Chondrocyte (in vitro differentiated cells): Measurements from ENCODE around the gene CEBPG. TPM values are rescaled to one million over a fixed set of nuclear protein-coding genes. Genes with fewer than 3 reads are reported as not detected.
A peak's percentile ranks its signal among the peaks of the same experiment; 100 is the strongest.

Experiments used
- DNase-seq: peaks from one replicate; pipeline ENCODE4 v3.0.0; 2021; ENCODE audit warnings: mixed read lengths, low spot score
- H3K27ac Mint-ChIP-seq: one replicate; pipeline ENCODE4 v1.8.0; 2021; ENCODE audit warnings: mild to moderate bottlenecking, moderate library complexity, mixed read lengths; ENCODE audit not compliant: unreplicated experiment
- H3K27me3 Mint-ChIP-seq: 2 replicates; pipeline ENCODE4 v1.8.0; 2021; ENCODE audit warnings: low read depth, mixed read lengths
- H3K36me3 Mint-ChIP-seq: 2 replicates; pipeline ENCODE4 v1.8.0; 2021; ENCODE audit warnings: low read depth, mixed read lengths
- H3K4me1 Mint-ChIP-seq: 2 replicates; pipeline ENCODE4 v1.8.0; 2021; ENCODE audit warnings: low read depth, mild to moderate bottlenecking, mixed read lengths
- H3K4me3 Mint-ChIP-seq: one replicate; pipeline ENCODE4 v1.8.0; 2021; ENCODE audit warnings: mild to moderate bottlenecking, moderate library complexity, mixed read lengths; ENCODE audit not compliant: unreplicated experiment
- H3K9me3 Mint-ChIP-seq: 2 replicates; pipeline ENCODE4 v1.8.0; 2021; ENCODE audit warnings: low read depth, mixed read lengths
- total RNA-seq: library from RNA; stranded (reverse); gene quantifications from 3 replicates; pipeline ENCODE4 v1.2.1, GENCODE V29; 2021
- TF ChIP-seq, protein P1 (sequence below): fragments of 200-600 bp; sonication (generic); IDR thresholded peaks from 2 replicates; pipeline ENCODE4 v1.5.0; 2021; ENCODE audit warnings: antibody characterized with exemption, mild to moderate bottlenecking, moderate library complexity

The CEBPG gene
- total RNA-seq, 1 donor from 2014 or later: 54.4 TPM

DNA sequence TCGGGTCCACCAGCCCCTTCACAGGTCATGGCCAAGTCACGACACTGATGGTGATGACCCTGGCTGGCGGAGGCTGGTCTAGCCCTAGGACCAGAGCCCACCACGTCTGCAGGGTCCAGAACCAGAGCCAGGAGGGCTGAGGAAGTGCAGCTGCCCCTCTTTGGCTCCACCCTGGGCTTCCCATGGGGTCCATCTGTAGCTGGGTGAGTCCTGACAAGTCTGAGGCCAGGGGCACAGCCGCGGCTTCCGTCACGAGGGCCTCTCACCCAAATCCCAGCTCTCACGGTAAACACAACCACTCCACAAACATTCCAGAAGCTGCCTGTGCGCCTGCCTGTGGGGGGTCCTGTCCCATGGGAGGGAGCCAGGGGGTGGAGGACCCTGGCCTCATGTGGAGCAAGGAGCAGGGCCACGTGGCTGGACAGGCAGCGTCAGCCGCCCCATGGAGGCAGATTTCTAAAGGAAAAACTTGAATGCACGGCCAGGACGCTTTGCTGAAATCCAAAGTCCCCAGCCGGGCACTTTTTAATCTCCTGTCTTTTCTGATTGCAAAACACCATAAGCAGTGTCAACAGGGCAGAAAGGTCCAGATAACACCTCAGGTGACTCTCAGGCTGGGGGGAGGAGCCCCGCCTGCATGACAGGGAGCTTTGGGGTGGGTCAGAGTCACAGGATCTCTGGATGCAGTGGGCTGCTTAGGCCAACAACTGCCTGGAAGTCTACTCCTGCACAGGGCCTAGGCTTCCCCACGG is 29.9 kb downstream of the CEBPG start:
- Mint-ChIP-seq H3K4me1 (no peaks in the 10 kb centered on the region), H3K27ac (no peak overlapping the region), H3K36me3 (no peaks in the 10 kb centered on the region), H3K4me3 (no peak overlapping the region), H3K27me3 (no peaks in the 10 kb centered on the region), H3K9me3 (no peaks in the 10 kb centered on the region)
- TF ChIP-seq, protein P1, sequence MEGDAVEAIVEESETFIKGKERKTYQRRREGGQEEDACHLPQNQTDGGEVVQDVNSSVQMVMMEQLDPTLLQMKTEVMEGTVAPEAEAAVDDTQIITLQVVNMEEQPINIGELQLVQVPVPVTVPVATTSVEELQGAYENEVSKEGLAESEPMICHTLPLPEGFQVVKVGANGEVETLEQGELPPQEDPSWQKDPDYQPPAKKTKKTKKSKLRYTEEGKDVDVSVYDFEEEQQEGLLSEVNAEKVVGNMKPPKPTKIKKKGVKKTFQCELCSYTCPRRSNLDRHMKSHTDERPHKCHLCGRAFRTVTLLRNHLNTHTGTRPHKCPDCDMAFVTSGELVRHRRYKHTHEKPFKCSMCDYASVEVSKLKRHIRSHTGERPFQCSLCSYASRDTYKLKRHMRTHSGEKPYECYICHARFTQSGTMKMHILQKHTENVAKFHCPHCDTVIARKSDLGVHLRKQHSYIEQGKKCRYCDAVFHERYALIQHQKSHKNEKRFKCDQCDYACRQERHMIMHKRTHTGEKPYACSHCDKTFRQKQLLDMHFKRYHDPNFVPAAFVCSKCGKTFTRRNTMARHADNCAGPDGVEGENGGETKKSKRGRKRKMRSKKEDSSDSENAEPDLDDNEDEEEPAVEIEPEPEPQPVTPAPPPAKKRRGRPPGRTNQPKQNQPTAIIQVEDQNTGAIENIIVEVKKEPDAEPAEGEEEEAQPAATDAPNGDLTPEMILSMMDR: no peak
- peak; percentile 85 for DNase-seq

GRCh38 chr19:33403973-33404304 is 30.4 kb downstream of the CEBPG start:
- H3K4me3 Mint-ChIP-seq: no peak overlapping the region
- H3K27ac Mint-ChIP-seq: no peak overlapping the region
- no peaks in the 10 kb centered on the region for H3K27me3 Mint-ChIP-seq
- TF ChIP-seq, protein P1: no peak
- no peaks in the 10 kb centered on the region for H3K4me1 Mint-ChIP-seq
- peak; percentile 18 for DNase-seq
- H3K9me3 Mint-ChIP-seq: no peaks in the 10 kb centered on the region
- H3K36me3 Mint-ChIP-seq: no peaks in the 10 kb centered on the region

GRCh38 chr19:33404506-33405253 is 31.2 kb downstream of the CEBPG start:
- no peaks in the 10 kb centered on the region for H3K4me1 Mint-ChIP-seq
- H3K36me3 Mint-ChIP-seq: no peaks in the 10 kb centered on the region
- peak; percentile 42 for DNase-seq
- H3K27me3 Mint-ChIP-seq: no peaks in the 10 kb centered on the region
- H3K27ac Mint-ChIP-seq: no peak overlapping the region
- no peak overlapping the region for H3K4me3 Mint-ChIP-seq
- TF ChIP-seq, protein P1: no peak
- no peaks in the 10 kb centered on the region for H3K9me3 Mint-ChIP-seq

- Mint-ChIP-seq H3K4me3 (no peak overlapping the region), H3K27me3 (no peaks in the 10 kb centered on the region), H3K36me3 (no peaks in the 10 kb centered on the region), H3K4me1 (no peaks in the 10 kb centered on the region), H3K9me3 (no peaks in the 10 kb centered on the region), H3K27ac (no peak overlapping the region)
- DNase-seq: no peak
- TF ChIP-seq, protein P1: no peak
Observed at GRCh38 chr19:33405254-33405552, 31.7 kb downstream of the CEBPG start.

- DNase-seq: peak; percentile 85
- Mint-ChIP-seq H3K36me3 (no peaks in the 10 kb centered on the region), H3K4me1 (no peaks in the 10 kb centered on the region), H3K27ac (no peak overlapping the region), H3K27me3 (no peaks in the 10 kb centered on the region), H3K9me3 (no peaks in the 10 kb centered on the region), H3K4me3 (no peak overlapping the region)
- TF ChIP-seq, protein P1: no peak
Observed at GRCh38 chr19:33405553-33406461, 32.3 kb downstream of the CEBPG start.
